ENCODE measurements around the gene CNGB1. TPM values are rescaled to one million over a fixed set of nuclear protein-coding genes. Genes with fewer than 3 reads are reported as not detected.

The CNGB1 gene
- total and polyA plus RNA-seq, 2 of the 13 experiments (the other 11 are each of a cell fraction or from before 2014, with no cell fraction given), result 0.02 to 0.15 TPM

DNA sequence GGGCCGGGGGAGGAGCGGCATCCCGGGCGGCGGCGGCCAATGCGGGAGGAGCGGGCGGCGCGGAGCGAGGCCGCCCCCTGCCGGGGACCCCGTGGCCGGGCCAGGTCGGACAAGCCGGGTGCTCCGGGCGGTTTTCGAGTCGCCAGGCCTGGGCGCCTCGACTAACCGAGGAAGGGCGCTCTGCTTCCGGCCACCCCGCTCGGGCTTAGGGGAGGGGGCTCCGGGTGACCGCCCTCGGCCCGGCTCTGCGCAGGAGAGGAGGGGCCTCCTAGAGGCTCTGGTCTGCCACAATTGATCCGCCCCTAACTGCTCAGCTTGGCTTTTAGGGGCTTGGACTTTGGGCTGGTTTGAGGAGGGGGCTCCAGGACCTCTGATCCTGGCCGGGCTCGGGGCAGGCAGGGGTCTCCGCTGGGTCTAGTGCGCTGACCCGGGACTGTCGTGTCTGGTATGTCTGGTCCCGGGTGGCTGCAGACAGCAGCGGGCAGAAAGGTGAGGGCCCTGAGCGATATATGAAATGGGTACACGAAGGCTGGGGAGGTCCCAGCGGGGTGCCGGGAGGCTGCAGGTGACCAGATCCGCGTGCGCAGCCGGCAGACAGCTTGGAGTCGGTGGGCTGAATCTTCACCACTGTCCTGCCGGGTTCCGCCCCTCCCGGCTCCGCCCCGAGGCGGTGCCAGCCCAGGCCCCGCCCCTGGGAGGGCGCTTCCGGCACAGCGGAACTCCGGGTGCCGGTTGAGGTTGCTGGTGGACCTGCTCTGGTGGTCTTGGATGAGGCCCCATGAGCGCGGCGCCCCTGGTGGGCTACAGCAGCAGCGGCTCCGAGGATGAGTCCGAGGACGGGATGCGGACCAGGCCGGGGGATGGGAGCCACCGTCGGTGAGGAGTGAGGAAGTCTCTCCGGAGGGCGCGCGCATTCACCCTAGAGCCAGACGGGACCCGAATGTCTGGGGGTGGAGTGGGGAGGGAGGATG, 30.1 kb upstream of the CNGB1 start, which contains the start of gene USB1 (continued):
- TF ChIP-seq, protein P1, sequence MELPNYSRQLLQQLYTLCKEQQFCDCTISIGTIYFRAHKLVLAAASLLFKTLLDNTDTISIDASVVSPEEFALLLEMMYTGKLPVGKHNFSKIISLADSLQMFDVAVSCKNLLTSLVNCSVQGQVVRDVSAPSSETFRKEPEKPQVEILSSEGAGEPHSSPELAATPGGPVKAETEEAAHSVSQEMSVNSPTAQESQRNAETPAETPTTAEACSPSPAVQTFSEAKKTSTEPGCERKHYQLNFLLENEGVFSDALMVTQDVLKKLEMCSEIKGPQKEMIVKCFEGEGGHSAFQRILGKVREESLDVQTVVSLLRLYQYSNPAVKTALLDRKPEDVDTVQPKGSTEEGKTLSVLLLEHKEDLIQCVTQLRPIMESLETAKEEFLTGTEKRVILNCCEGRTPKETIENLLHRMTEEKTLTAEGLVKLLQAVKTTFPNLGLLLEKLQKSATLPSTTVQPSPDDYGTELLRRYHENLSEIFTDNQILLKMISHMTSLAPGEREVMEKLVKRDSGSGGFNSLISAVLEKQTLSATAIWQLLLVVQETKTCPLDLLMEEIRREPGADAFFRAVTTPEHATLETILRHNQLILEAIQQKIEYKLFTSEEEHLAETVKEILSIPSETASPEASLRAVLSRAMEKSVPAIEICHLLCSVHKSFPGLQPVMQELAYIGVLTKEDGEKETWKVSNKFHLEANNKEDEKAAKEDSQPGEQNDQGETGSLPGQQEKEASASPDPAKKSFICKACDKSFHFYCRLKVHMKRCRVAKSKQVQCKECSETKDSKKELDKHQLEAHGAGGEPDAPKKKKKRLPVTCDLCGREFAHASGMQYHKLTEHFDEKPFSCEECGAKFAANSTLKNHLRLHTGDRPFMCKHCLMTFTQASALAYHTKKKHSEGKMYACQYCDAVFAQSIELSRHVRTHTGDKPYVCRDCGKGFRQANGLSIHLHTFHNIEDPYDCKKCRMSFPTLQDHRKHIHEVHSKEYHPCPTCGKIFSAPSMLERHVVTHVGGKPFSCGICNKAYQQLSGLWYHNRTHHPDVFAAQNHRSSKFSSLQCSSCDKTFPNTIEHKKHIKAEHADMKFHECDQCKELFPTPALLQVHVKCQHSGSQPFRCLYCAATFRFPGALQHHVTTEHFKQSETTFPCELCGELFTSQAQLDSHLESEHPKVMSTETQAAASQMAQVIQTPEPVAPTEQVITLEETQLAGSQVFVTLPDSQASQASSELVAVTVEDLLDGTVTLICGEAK (IDR thresholded peaks at IDR 0.05), result no peak
- TF ChIP-seq, protein P1 (CRISPR knock-in tag; IDR thresholded peaks at IDR 0.05), result no peak
- TF ChIP-seq RXRA (CRISPR knock-in tag; IDR thresholded peaks at IDR 0.05), result peak; percentile 73; the same call in 1 of the 2 replicates
- TF ChIP-seq CEBPG (CRISPR knock-in tag; IDR thresholded peaks at IDR 0.05), result no peak
- TF ChIP-seq KLF13 (CRISPR knock-in tag; IDR thresholded peaks at IDR 0.05), result no peak; the same call in 1 of the 2 replicates
- 0 out of 2 replicates have a peak, but pooled peaks have one; percentile 14 for TF ChIP-seq ATAD3A (CRISPR knock-in tag; IDR thresholded peaks at IDR 0.05)
- no peak for TF ChIP-seq ZNF710 (CRISPR knock-in tag; IDR thresholded peaks at IDR 0.05; ENCODE audit: borderline replicate concordance)
- TF ChIP-seq EED (CRISPR knock-in tag; IDR thresholded peaks at IDR 0.05), result 0 out of 2 replicates have a peak, but pooled peaks have one; percentile 5
- TF ChIP-seq MEF2D (CRISPR knock-in tag; IDR thresholded peaks at IDR 0.05), result peak; percentile 40; the same call in 1 of the 2 replicates
- no peak for TF ChIP-seq FOXP1 (IDR thresholded peaks at IDR 0.05)
- TF ChIP-seq FOXP1 (CRISPR knock-in tag; IDR thresholded peaks at IDR 0.05), result no peak
- TF ChIP-seq, protein P2, sequence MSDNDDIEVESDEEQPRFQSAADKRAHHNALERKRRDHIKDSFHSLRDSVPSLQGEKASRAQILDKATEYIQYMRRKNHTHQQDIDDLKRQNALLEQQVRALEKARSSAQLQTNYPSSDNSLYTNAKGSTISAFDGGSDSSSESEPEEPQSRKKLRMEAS (IDR thresholded peaks at IDR 0.05), result peak; percentile 67
- TF ChIP-seq CBX5 (CRISPR knock-in tag; IDR thresholded peaks at IDR 0.05; ENCODE audit: borderline replicate concordance), result peak; percentile 13; the same call in 1 of the 2 replicates
- TF ChIP-seq, protein P3, sequence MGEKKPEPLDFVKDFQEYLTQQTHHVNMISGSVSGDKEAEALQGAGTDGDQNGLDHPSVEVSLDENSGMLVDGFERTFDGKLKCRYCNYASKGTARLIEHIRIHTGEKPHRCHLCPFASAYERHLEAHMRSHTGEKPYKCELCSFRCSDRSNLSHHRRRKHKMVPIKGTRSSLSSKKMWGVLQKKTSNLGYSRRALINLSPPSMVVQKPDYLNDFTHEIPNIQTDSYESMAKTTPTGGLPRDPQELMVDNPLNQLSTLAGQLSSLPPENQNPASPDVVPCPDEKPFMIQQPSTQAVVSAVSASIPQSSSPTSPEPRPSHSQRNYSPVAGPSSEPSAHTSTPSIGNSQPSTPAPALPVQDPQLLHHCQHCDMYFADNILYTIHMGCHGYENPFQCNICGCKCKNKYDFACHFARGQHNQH (CRISPR knock-in tag; IDR thresholded peaks at IDR 0.05), result peak; percentile 88
- TF ChIP-seq ZNF235 (CRISPR knock-in tag; IDR thresholded peaks at IDR 0.05; ENCODE audit: borderline replicate concordance), result no peak
- TF ChIP-seq GATAD1 (CRISPR knock-in tag; IDR thresholded peaks at IDR 0.05), result peak; percentile 78; the same call in 1 of the 2 replicates
- peak; percentile 68 to 91 for TF ChIP-seq POLR2A (IDR thresholded peaks at IDR 0.05; ENCODE audit: insufficient read depth in 1 of 2, low read depth in 2 of 2, low read length in 2 of 2)
- no peak for TF ChIP-seq RORA (CRISPR knock-in tag; IDR thresholded peaks at IDR 0.05)

Data from HepG2 (cell line).